CD4-positive, alpha-beta T cell treated with Interleukin-6 for 4 hours (primary cell): ENCODE data around the gene LCNL1.

Experiments used
- DNase-seq: peaks from one replicate; pipeline ENCODE4 v3.0.0-alpha.2; 2020; ENCODE audit warnings: mixed read lengths

The LCNL1 gene

GRCh38 chr9:136947028-136947891 lies 35.5 kb upstream of the LCNL1 start:
- DNase-seq = no peak

GRCh38 chr9:136947955-136948510 lies 34.8 kb upstream of the LCNL1 start:
- DNase-seq = peak; percentile 20

- peak; percentile 15 for DNase-seq
Observed at GRCh38 chr9:136949239-136949816, 33.5 kb upstream of the LCNL1 start.

GRCh38 chr9:136949817-136950655 lies 32.8 kb upstream of the LCNL1 start:
- peak; percentile 98 for DNase-seq

- no peak for DNase-seq
Observed at GRCh38 chr9:136950656-136951276, 32.0 kb upstream of the LCNL1 start.

GRCh38 chr9:136951541-136952320 lies 31.1 kb upstream of the LCNL1 start, which contains the start of gene LCN12:
TSS of gene LCN12 (plus strand) at chr9:136952273. CDS start at chr9:136952328, 55 bp downstream.
- DNase-seq = no peak

GRCh38 chr9:136952321-136952850 lies 30.4 kb upstream of the LCNL1 start:
- no peak for DNase-seq

- no peak for DNase-seq
Observed at GRCh38 chr9:136952876-136953770, 29.7 kb upstream of the LCNL1 start.

- DNase-seq = no peak
Observed at GRCh38 chr9:136953771-136954269, 29.0 kb upstream of the LCNL1 start.

- DNase-seq = no peak
Observed at GRCh38 chr9:136954270-136955083, 28.3 kb upstream of the LCNL1 start.

GRCh38 chr9:136955202-136955942 lies 27.4 kb upstream of the LCNL1 start:
- no peak for DNase-seq

GRCh38 chr9:136955943-136956335 lies 26.9 kb upstream of the LCNL1 start:
- DNase-seq = no peak

GRCh38 chr9:136956604-136957003 lies 26.2 kb upstream of the LCNL1 start:
- no peak for DNase-seq

GRCh38 chr9:136957461-136957860 lies 25.3 kb upstream of the LCNL1 start:
- no peak for DNase-seq

GRCh38 chr9:136957901-136958300 lies 24.9 kb upstream of the LCNL1 start:
- DNase-seq = no peak

- DNase-seq = no peak
Observed at GRCh38 chr9:136958473-136958872, 24.3 kb upstream of the LCNL1 start.

GRCh38 chr9:136958898-136959850 lies 23.6 kb upstream of the LCNL1 start:
- no peak for DNase-seq
